A549 (cell line): ENCODE data around the gene LRG1.

Experiments used
- CHD4 ChIP-seq: fragments of 200-600 bp; sonication (generic); IDR thresholded peaks from 2 replicates; pipeline ENCODE4 v1.6.1; 2016; ENCODE audit warnings: antibody characterized with exemption, mild to moderate bottlenecking, borderline replicate concordance
- CTCF ChIP-seq: fragments of >200 bp; sonication (Bioruptor Twin); formaldehyde crosslinking; IDR thresholded peaks from 3 replicates; pipeline ENCODE4 v1.5.1; 2016
- EHMT2 ChIP-seq: fragments of 200-600 bp; sonication (generic); IDR thresholded peaks from 2 replicates; pipeline ENCODE4 v1.6.1; 2016; ENCODE audit warnings: antibody characterized with exemption, low read depth, mild to moderate bottlenecking, moderate library complexity
- HOXB13 ChIP-seq: fragments of 250-450 bp; sonication (Bioruptor Pico); IDR thresholded peaks from 2 replicates; pipeline ENCODE4 v1.5.0; 2020; ENCODE audit warnings: low read depth, mild to moderate bottlenecking, moderate library complexity
- JUN ChIP-seq, 2 experiments: fragments of >200 bp; sonication (Bioruptor Twin); formaldehyde crosslinking; IDR thresholded peaks; 2 replicates in 1 of 2; 3 replicates in 1 of 2; pipeline ENCODE4 v1.6.1; 2016 to 2017
- KDM1A ChIP-seq: fragments of 200-600 bp; sonication (generic); IDR thresholded peaks from 2 replicates; pipeline ENCODE4 v1.6.1; 2016; ENCODE audit warnings: low read depth, mild to moderate bottlenecking
- MYC ChIP-seq: IDR thresholded peaks from 2 replicates; pipeline ENCODE4 v1.6.1; 2012; ENCODE audit warnings: mild to moderate bottlenecking, inconsistent platforms, low read length, improper control_type of control experiment, borderline replicate concordance
- POLR2A ChIP-seq: IDR thresholded peaks from 2 replicates; pipeline ENCODE4 v1.6.1; 2012; ENCODE audit warnings: mild to moderate bottlenecking, low read length
- RCOR1 ChIP-seq: fragments of 150-350 bp; IDR thresholded peaks from 2 replicates; pipeline ENCODE4 v1.6.1; 2014; ENCODE audit warnings: antibody characterized with exemption, low read length, low read depth
- RFX5 ChIP-seq: fragments of 450-650 bp; IDR thresholded peaks from 2 replicates; pipeline ENCODE4 v1.7.1; 2014; ENCODE audit warnings: antibody characterized with exemption, mild to moderate bottlenecking, moderate library complexity
- SMC3 ChIP-seq: fragments of >200 bp; sonication (Bioruptor Twin); formaldehyde crosslinking; IDR thresholded peaks from 3 replicates; pipeline ENCODE4 v1.6.1; 2018; ENCODE audit warnings: inconsistent platforms
- TP53 ChIP-seq: fragments of 250-450 bp; sonication (Bioruptor Pico); IDR thresholded peaks from 2 replicates; pipeline ENCODE4 v1.5.0; 2021; ENCODE audit warnings: mild to moderate bottlenecking, moderate library complexity
- TF ChIP-seq, protein P1 (sequence below): fragments of 200-600 bp; sonication (generic); IDR thresholded peaks from 2 replicates; pipeline ENCODE4 v1.6.1; 2016; ENCODE audit warnings: antibody characterized with exemption, mild to moderate bottlenecking, moderate library complexity

DNA sequence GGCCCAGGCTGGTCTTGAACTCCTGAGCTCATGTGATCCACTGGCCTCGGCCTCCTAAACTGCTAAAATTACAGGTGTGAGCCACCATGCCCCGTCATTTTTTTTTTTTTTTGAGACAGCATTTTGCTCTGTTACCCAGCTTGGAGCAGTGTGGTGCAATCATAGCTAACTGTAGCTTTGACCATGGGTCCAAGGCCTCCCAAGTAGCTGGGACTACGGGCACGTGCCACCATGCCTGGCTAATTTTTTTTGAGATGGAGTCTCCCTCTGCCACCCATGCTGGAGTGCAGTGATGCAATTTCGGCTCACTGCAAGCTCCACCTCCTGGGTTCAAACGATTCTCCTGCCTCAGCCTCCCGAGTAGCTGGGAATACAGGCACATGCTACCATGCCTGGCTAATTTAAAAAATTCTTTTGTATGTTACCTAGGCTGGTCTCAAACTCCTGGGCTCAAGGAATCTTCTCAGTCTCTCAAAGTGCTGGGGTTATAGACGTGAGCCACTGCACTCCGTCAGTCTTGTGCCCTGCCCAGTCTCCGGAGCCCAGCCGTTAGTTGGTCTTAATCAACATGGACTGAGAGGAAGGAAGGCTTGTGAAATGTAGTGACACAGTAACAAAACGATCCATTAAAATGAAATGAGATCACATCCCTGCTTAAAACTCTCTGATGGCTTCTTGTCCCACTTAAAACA lies 1.4 kb upstream of the LRG1 start:
- TF ChIP-seq CHD4 (no peak), SMC3 (no peak), CTCF (no peak), POLR2A (no peak), EHMT2 (no peak), TP53 (CRISPR knock-in tag) (no peak), JUN (IDR thresholded peaks at IDR 0.05) (no peak), HOXB13 (no peak), RFX5 (no peak), RCOR1 (no peak), MYC (no peak), KDM1A (no peak)
- TF ChIP-seq, protein P1, sequence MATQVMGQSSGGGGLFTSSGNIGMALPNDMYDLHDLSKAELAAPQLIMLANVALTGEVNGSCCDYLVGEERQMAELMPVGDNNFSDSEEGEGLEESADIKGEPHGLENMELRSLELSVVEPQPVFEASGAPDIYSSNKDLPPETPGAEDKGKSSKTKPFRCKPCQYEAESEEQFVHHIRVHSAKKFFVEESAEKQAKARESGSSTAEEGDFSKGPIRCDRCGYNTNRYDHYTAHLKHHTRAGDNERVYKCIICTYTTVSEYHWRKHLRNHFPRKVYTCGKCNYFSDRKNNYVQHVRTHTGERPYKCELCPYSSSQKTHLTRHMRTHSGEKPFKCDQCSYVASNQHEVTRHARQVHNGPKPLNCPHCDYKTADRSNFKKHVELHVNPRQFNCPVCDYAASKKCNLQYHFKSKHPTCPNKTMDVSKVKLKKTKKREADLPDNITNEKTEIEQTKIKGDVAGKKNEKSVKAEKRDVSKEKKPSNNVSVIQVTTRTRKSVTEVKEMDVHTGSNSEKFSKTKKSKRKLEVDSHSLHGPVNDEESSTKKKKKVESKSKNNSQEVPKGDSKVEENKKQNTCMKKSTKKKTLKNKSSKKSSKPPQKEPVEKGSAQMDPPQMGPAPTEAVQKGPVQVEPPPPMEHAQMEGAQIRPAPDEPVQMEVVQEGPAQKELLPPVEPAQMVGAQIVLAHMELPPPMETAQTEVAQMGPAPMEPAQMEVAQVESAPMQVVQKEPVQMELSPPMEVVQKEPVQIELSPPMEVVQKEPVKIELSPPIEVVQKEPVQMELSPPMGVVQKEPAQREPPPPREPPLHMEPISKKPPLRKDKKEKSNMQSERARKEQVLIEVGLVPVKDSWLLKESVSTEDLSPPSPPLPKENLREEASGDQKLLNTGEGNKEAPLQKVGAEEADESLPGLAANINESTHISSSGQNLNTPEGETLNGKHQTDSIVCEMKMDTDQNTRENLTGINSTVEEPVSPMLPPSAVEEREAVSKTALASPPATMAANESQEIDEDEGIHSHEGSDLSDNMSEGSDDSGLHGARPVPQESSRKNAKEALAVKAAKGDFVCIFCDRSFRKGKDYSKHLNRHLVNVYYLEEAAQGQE, result no peak
